ENCODE results near the gene MSRB1. TPM values are rescaled to one million over a fixed set of nuclear protein-coding genes. Genes with fewer than 3 reads are reported as not detected.

Gene MSRB1
- total and polyA plus RNA-seq, 2 of the 13 experiments (the other 11 are each of a cell fraction or from before 2014, with no cell fraction given) = 32.1 to 75.4 TPM

- TF ChIP-seq, protein P1, sequence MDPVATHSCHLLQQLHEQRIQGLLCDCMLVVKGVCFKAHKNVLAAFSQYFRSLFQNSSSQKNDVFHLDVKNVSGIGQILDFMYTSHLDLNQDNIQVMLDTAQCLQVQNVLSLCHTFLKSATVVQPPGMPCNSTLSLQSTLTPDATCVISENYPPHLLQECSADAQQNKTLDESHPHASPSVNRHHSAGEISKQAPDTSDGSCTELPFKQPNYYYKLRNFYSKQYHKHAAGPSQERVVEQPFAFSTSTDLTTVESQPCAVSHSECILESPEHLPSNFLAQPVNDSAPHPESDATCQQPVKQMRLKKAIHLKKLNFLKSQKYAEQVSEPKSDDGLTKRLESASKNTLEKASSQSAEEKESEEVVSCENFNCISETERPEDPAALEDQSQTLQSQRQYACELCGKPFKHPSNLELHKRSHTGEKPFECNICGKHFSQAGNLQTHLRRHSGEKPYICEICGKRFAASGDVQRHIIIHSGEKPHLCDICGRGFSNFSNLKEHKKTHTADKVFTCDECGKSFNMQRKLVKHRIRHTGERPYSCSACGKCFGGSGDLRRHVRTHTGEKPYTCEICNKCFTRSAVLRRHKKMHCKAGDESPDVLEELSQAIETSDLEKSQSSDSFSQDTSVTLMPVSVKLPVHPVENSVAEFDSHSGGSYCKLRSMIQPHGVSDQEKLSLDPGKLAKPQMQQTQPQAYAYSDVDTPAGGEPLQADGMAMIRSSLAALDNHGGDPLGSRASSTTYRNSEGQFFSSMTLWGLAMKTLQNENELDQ (CRISPR knock-in tag; IDR thresholded peaks at IDR 0.05; ENCODE audit: borderline replicate concordance) = no peak
- TF ChIP-seq SATB2 (CRISPR knock-in tag; IDR thresholded peaks at IDR 0.05) (peak; percentile 26; the same call in 1 of the 2 replicates), REL (CRISPR knock-in tag; conservative IDR thresholded peaks at IDR 0.05) (no peak), POLR2AphosphoS5 (IDR thresholded peaks at IDR 0.05; ENCODE audit: low read depth, low read length) (peak; percentile 94), PITX1 (CRISPR knock-in tag; IDR thresholded peaks at IDR 0.05) (0 out of 2 replicates have a peak, but pooled peaks have one; percentile 49), NBN (conservative IDR thresholded peaks at IDR 0.05) (no peak), TFE3 (CRISPR knock-in tag; IDR thresholded peaks at IDR 0.05) (no peak; the same call in 1 of the 2 replicates), MAFF (IDR thresholded peaks at IDR 0.05; ENCODE audit: low read depth, low read length) (no peak), FOXP1 (IDR thresholded peaks at IDR 0.05) (no peak), FOXP1 (CRISPR knock-in tag; IDR thresholded peaks at IDR 0.05) (no peak), ARHGAP35 (CRISPR knock-in tag; IDR thresholded peaks at IDR 0.05; ENCODE audit: borderline replicate concordance) (0 out of 2 replicates have a peak, but pooled peaks have one; percentile 11), ZNF879 (CRISPR knock-in tag; IDR thresholded peaks at IDR 0.05) (peak; percentile 86; the same call in 1 of the 2 replicates), ZNF891 (CRISPR knock-in tag; IDR thresholded peaks at IDR 0.05) (peak; percentile 8; the same call in 1 of the 2 replicates), NR2F6 (IDR thresholded peaks at IDR 0.05) (no peak), NR2F6 (CRISPR knock-in tag; IDR thresholded peaks at IDR 0.05) (peak; percentile 32; the same call in 1 of the 2 replicates), DDIT3 (CRISPR knock-in tag; IDR thresholded peaks at IDR 0.05) (no peak), DNMT1 (CRISPR knock-in tag; IDR thresholded peaks at IDR 0.05) (no peak), SRSF4 (IDR thresholded peaks at IDR 0.05; ENCODE audit: low read depth, low read length, poor library complexity, severe bottlenecking) (no peak), ZNF616 (CRISPR knock-in tag; IDR thresholded peaks at IDR 0.05; ENCODE audit: low read depth) (no peak), ZNF329 (CRISPR knock-in tag; IDR thresholded peaks at IDR 0.05; ENCODE audit: low read depth) (0 out of 2 replicates have a peak, but pooled peaks have one; percentile 12), GLI4 (CRISPR knock-in tag; IDR thresholded peaks at IDR 0.05; ENCODE audit: borderline replicate concordance) (no peak)
- TF ChIP-seq, protein P2, sequence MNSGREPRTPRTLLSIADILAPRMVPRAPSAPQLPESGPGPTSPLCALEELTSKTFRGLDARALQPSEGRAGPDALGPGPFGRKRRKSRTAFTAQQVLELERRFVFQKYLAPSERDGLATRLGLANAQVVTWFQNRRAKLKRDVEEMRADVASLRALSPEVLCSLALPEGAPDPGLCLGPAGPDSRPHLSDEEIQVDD (CRISPR knock-in tag; IDR thresholded peaks at IDR 0.05; ENCODE audit: borderline replicate concordance) = no peak; the same call in 1 of the 2 replicates
- TF ChIP-seq, protein P3, sequence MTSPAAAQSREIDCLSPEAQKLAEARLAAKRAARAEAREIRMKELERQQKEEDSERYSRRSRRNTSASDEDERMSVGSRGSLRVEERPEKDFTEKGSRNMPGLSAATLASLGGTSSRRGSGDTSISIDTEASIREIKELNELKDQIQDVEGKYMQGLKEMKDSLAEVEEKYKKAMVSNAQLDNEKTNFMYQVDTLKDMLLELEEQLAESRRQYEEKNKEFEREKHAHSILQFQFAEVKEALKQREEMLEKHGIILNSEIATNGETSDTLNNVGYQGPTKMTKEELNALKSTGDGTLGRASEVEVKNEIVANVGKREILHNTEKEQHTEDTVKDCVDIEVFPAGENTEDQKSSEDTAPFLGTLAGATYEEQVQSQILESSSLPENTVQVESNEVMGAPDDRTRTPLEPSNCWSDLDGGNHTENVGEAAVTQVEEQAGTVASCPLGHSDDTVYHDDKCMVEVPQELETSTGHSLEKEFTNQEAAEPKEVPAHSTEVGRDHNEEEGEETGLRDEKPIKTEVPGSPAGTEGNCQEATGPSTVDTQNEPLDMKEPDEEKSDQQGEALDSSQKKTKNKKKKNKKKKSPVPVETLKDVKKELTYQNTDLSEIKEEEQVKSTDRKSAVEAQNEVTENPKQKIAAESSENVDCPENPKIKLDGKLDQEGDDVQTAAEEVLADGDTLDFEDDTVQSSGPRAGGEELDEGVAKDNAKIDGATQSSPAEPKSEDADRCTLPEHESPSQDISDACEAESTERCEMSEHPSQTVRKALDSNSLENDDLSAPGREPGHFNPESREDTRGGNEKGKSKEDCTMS (CRISPR knock-in tag; conservative IDR thresholded peaks at IDR 0.05) = no peak
These were observed at the start of gene MSRB1 (continued) for GRCh38 chr16:1942810-1943726.

Measured in HepG2 (cell line).